Sciatic nerve (tissue), 2 donors: ENCODE results near the gene RHOV. TPM values are rescaled to one million over a fixed set of nuclear protein-coding genes. Genes with fewer than 3 reads are reported as not detected.

Source experiments
- ATAC-seq: fragments of 200-7000 bp; cut with Tn5 transposase; one replicate; pipeline ENCODE4 v1.9.1; 2020; ENCODE audit warnings: mild to moderate bottlenecking, moderate library complexity
- DNase-seq: peaks from one replicate; pipeline ENCODE4 v3.0.0-alpha.2; 2020; ENCODE audit warnings: low spot score
- intact Hi-C: fragments of 100-400 bp; cut with DNase I; formaldehyde crosslinking; loops from one replicate; pipeline ENCODE4 v1.14.2; 2022
- total RNA-seq: library from RNA; stranded (reverse); fragmentation: NEBNext Ultra II Directional; extraction: Animal tissue kit (Norgen Biotek cat#: 25700); gene quantifications from one replicate; pipeline ENCODE4 v1.2.1, GENCODE V29; 2021
- donor health status: DM: no; HTN: no; CAD: no.
- donor health status: DM: no; HTN: no; CAD: no.

RHOV gene
- total RNA-seq, 1 donor from 2014 or later, result 0.22 TPM

- intact Hi-C loops, result no loop called here
- DNase-seq (no peak), ATAC-seq (no peak)
Observed at GRCh38 chr15:40853241-40853890, 20.7 kb downstream of the RHOV start.

GRCh38 chr15:40852529-40852928 lies 21.5 kb downstream of the RHOV start:
- ATAC-seq, result no peak
- no peak for DNase-seq
- intact Hi-C loops, result no loop called here

DNA sequence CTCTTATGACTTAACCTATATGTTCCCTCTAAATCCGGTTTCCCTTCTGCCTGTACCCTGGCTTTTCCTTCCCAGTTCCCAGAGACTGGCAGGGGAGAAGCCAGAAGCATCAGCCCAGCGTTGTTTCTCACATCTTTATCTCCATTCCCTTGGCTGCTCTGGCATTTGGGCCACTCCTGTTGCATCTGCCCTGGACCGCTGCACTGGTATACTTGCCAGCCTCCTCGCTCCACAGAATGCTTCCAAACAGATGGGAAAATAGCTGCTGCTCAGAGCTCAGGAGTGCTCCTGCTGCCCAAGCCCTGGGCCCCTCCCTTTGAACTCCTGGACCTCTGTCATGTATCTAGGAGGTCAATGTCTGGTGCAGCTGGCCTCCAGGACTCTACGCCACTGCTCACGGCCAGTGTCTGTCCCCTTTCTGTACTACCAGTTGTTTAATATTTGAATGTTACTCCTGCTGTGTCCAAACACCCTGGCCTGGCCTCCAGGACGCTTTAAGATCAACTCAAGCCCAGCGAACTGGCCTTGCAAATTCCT lies 23.4 kb downstream of the RHOV start:
- ATAC-seq (no peak), DNase-seq (no peak)
- intact Hi-C loops, result no loop called here

GRCh38 chr15:40847223-40847961 lies 26.6 kb downstream of the RHOV start:
- intact Hi-C loops, result no loop called here
- ATAC-seq (peak; percentile 76), DNase-seq (peak; percentile 67)

GRCh38 chr15:40846841-40847222 lies 27.2 kb downstream of the RHOV start:
- DNase-seq (no peak), ATAC-seq (no peak)
- intact Hi-C loops, result no loop called here

DNA sequence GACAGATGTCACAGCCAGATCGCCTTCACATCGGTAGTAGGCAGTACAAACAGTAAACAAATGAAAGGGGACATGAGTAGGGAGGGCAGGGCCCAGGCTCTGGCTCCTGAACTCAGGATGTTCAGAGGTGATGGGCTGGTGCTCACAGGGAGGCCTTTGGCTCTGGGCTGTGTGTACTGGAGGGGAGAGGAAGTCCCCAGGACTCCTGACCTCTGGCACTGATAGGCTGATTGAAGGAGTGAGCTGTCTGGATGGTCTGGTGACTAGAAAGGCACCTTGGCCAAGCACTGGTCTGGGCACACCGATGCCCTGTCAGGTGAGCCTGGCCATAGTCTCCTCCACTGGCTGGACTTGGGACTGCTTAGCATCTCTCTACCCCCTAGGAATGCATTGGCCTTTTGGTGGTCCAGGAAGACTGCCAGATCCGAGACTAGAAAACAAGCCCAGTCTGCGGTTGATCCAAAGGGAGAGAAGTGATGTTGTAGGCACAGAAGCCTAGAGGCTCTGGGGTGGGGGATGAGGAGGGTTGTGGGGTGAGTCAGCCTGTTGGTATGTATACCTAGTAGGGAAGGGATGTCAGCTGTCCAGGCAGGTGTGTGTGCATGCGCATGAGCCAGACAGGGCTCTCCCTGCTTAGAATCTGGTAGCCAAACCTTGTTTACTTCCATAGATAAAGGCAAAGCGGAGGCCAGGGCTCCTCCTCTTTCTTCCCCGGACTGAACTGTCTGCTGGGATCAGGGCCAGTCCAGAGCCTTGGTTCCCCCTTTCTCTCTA lies 28.3 kb downstream of the RHOV start:
- ATAC-seq (no peak), DNase-seq (no peak)
- intact Hi-C loops, result no loop called here

DNA sequence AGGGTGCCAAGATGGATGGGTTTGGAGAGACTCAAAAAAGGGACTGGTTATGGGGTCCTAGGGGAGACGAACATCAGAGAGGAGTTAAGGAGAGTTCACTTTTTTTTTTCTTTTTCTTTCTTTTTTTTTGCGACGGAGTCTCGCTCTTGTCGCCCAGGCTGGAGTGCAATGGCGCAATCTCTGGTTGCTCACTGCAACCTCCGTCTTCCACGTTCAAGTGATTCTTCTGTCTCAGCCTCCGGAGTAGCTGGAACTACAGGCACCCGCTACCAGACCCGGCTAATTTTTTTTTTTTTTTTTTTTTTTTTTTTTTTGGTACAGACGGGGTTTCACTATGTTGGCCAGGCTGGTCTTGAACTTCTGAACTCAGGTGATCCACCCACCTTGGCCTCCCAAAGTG lies 29.0 kb downstream of the RHOV start:
- DNase-seq, result no peak
- intact Hi-C loops, result no loop called here
- no peak for ATAC-seq

DNA sequence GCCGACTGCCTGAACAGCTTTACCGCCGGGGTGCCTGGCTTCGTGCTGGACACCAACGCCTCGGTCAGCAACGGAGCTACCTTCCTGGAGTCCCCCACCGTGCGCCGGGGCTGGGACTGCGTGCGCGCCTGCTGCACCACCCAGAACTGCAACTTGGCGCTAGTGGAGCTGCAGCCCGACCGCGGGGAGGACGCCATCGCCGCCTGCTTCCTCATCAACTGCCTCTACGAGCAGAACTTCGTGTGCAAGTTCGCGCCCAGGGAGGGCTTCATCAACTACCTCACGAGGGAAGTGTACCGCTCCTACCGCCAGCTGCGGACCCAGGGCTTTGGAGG lies 29.4 kb downstream of the RHOV start:
- intact Hi-C loops, result no loop called here
- DNase-seq, result no peak
- ATAC-seq, result peak; percentile 18

DNA sequence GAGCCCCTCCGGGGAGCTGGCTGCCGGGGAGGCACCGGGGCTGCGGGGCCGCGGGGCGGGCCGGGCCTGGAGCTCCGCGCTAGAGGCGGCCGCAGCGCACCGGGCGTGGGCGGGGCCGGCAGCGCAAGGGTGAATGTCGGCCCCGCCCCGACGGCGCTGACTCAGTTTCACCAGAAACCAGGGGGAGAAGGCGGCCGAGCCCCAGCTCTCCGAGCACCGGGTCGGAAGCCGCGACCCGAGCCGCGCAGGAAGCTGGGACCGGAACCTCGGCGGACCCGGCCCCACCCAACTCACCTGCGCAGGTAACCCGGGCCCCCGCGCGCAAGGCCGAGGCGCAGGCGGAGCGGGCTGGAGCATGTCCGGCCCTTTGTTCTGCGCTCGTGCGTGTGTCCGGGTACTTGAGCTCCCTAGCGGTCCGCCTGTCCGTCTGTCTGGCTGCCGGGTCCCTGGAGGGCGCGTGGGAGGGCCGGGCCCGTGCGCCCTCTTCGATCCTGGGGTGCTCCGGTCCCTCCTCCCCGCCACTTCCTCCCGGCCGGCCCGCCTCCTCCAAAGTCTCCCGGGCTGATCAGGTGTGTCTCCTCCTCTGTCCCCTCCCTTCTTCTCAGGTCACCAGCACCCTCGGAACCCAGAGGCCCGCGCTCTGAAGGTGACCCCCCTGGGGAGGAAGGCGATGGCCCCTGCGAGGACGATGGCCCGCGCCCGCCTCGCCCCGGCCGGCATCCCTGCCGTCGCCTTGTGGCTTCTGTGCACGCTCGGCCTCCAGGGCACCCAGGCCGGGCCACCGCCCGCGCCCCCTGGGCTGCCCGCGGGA lies 29.9 kb downstream of the RHOV start, which contains the start of gene SPINT1:
Gene SPINT1, plus strand, starts transcription at position 164 of the 811 bp plus-strand sequence. Its CDS starts 507 bp downstream, at position 671.
- DNase-seq (no peak), ATAC-seq (no peak)

DNA sequence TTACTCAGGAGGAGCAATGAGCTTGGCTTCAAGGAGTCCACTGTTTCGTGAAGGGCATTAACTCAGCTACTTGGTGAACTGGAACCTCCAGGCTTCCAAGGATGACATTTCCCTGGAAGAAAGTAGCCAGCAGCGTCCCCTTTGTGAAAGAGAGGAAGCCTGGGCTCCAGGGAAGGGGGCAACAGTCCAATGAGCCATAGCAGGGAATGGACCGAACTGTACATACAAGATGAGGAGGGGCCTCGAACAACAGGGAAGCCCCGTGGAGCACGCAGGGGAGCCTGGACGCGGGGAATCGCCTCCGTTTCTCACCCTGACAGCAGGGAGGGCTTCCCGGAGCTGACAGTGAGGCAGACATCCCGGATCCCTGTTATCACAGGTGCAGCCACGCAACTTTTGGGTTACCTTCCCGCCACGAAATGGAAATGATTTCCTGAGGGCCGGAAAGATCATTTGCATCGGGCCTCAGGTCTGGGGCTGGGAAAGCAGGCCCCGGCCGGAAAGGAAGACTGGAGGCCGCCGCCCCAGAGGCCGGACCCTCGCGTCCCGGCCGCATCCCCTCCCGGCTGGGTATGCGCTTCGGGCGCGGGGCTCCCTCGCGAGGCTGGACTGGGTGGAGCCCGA lies 30.7 kb downstream of the RHOV start:
- DNase-seq (no peak), ATAC-seq (no peak)
- intact Hi-C loops, result no loop called here

More for the DNA sequence above, 29.9 kb downstream of the RHOV start, which contains the start of gene SPINT1:
- intact Hi-C loops, result no loop called here

GRCh38 chr15:40841741-40842140 lies 32.3 kb downstream of the RHOV start:
- intact Hi-C loops, result no loop called here
- ATAC-seq (no peak), DNase-seq (no peak)

- ATAC-seq (no peak), DNase-seq (no peak)
- intact Hi-C loops, result no loop called here
Observed at GRCh38 chr15:40838756-40839155, 35.3 kb downstream of the RHOV start.

DNA sequence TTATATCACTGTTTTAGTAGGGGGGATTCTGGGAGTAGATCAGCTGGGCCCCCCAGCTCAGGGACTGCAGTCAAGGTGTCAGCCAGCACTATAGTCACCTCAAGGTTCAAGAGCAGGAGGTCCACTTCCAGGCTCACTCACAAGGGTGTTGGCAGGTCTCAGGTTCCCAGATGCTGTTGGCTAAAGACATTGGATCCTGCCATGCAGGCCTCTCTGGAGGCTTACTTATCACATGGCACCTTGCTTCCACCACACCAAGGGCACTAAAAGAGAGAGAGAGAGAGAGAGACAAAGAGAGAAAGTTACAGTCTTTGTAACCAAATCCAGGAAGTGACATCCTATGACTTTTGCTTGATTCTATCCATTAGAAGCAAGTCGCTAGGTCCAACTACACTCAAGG lies 38.0 kb downstream of the RHOV start:
- no peak for DNase-seq
- intact Hi-C loops, result no loop called here
- ATAC-seq, result no peak

GRCh38 chr15:40832903-40833302 lies 41.1 kb downstream of the RHOV start:
- intact Hi-C loops, result no loop called here
- ATAC-seq, result no peak
- DNase-seq, result no peak

DNA sequence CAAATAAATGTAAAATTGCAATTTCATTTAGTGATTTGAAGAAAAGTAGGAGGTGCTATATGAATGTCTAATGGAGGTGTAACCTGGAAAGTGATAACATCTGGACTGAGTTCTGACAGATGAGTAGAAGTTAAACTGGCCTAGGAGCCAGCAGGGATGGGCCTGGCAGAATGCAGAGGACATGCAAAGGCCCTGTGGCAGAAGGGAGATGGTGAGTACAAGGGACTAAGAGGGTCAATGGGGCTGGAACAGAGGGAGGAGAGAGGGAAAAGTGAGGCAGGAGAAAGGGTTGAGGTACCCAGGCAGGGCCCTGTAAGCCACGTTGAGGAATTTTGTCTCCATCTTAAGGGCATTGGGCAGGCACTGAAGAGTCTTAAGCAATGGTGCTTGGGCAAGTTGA lies 42.2 kb downstream of the RHOV start:
- DNase-seq (no peak), ATAC-seq (no peak)

GRCh38 chr15:40830884-40831283 lies 43.1 kb downstream of the RHOV start:
- DNase-seq (no peak), ATAC-seq (no peak)
- intact Hi-C loops, result no loop called here

More for the DNA sequence above, 42.2 kb downstream of the RHOV start:
- intact Hi-C loops, result no loop called here

DNA sequence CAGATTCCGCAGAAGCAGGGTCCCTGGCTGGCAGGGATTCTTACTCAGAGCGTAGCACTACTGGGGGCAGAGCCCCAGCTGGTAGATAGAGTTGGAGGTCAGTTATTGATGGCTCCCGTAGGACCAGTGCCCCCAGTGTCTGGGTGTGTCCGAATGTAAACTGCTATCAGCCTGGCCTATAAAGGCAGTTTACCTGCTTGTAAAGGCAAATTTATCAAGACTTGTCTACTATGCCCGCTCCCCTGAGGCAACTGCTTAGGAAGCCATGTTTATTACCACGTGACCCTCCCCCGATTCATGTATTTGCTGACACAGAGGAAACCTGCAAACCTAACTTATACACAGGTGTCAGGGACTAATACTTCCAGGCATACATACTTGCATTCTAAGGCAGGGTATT lies 44.9 kb downstream of the RHOV start:
- no peak for ATAC-seq
- DNase-seq, result no peak
- intact Hi-C loops, result no loop called here

GRCh38 chr15:40828447-40829036 lies 45.5 kb downstream of the RHOV start, which contains the start of gene PPP1R14D:
Gene PPP1R14D (minus strand): TSS chr15:40828708. CDS start chr15:40828641, 67 bp downstream.
- ATAC-seq, result no peak
- no peak for DNase-seq
- intact Hi-C loops, result no loop called here
